Measurements from ENCODE around the gene LARGE1. TPM values are rescaled to one million over a fixed set of nuclear protein-coding genes. Genes with fewer than 3 reads are reported as not detected.

The LARGE1 gene
- polyA plus RNA-seq, 3 donors = 0.05 to 0.13 TPM; not detected in 1

GRCh38 chr22:33707581-33707980, 212.7 kb downstream of the LARGE1 start:
- no peak for DNase-seq
- Mint-ChIP-seq H3K4me3 (no peak overlapping the region), H3K27ac (peak overlapping the region in 1 of 7 donors; percentile 20), H3K4me1 (no peaks in the 10 kb centered on the region), H3K36me3 (no peaks in the 10 kb centered on the region), H3K27me3 (ENCODE audit: low read depth in 3 of 3) (no peaks in the 10 kb centered on the region), H3K9me3 (peaks cover 19 to 54% (median 41%) of the 10 kb centered on the region in 7 donors)
- Histone ChIP-seq H2AFZ (ENCODE audit: insufficient read depth, low read depth, low read length, poor library complexity, severe bottlenecking) (no peak overlapping the region), H3K36me3 (replicated peaks in 1 of 2; ENCODE audit: control insufficient read depth in 1 of 2, insufficient read depth in 2 of 2, low read length in 2 of 2) (no peaks in the 10 kb centered on the region), H3K4me3 (replicated peaks in 1 of 3; ENCODE audit: low read depth in 2 of 3, low read length in 3 of 3) (no peak overlapping the region), H3K9ac (ENCODE audit: insufficient read depth, low read length, poor library complexity, severe bottlenecking) (no peak overlapping the region), H3K4me2 (replicated peaks; ENCODE audit: extremely low read depth, low read length, poor library complexity, severe bottlenecking) (no peak overlapping the region), H3K27me3 (ENCODE audit: control insufficient read depth in 2 of 2, insufficient read depth in 2 of 2, low read length in 2 of 2) (no peaks in the 10 kb centered on the region), H3K79me2 (ENCODE audit: insufficient read depth, low read length) (no peaks in the 10 kb centered on the region), H4K20me1 (ENCODE audit: insufficient read depth, low read length) (no peaks in the 10 kb centered on the region), H3K27ac (ENCODE audit: low read depth in 1 of 2, low read length in 2 of 2) (no peak overlapping the region), H3K9me3 (replicated peaks in 1 of 2; ENCODE audit: control insufficient read depth in 1 of 2, insufficient read depth in 1 of 2, low read length in 2 of 2) (peaks cover 64 to 69% of the 10 kb centered on the region in 2 donors), H3K4me1 (ENCODE audit: control insufficient read depth in 1 of 2, insufficient read depth in 2 of 2, low read length in 2 of 2) (no peaks in the 10 kb centered on the region)
- TF ChIP-seq, protein P1, sequence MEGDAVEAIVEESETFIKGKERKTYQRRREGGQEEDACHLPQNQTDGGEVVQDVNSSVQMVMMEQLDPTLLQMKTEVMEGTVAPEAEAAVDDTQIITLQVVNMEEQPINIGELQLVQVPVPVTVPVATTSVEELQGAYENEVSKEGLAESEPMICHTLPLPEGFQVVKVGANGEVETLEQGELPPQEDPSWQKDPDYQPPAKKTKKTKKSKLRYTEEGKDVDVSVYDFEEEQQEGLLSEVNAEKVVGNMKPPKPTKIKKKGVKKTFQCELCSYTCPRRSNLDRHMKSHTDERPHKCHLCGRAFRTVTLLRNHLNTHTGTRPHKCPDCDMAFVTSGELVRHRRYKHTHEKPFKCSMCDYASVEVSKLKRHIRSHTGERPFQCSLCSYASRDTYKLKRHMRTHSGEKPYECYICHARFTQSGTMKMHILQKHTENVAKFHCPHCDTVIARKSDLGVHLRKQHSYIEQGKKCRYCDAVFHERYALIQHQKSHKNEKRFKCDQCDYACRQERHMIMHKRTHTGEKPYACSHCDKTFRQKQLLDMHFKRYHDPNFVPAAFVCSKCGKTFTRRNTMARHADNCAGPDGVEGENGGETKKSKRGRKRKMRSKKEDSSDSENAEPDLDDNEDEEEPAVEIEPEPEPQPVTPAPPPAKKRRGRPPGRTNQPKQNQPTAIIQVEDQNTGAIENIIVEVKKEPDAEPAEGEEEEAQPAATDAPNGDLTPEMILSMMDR (IDR thresholded peaks at IDR 0.05) = no peak
- WGBS (ENCODE audit: insufficient coverage) = no CpG with 5 or more reads among the region's 3 CpGs
- intact Hi-C loops (cut with micrococcal nuclease) = no loop called here

DNA sequence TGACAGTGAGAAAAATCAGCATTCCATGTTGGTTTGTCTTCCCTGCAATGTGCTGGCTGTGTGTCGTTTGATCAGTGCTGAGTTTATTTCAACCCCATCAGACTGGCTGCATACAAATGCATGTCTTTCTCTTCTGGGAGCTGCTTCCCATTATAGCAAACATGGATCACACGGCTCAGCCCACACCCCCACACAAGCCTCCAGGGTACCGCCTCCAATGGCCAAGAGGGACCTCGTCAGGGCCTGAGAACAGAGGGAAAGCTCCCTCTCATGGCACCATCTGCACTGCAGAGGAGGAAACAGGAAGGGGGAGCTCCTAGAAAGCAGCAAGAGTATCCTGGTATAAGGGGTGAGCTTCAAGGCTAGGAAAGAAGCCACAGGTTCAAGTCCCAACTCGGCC, 214.2 kb downstream of the LARGE1 start:
- Mint-ChIP-seq H3K4me3 (no peak overlapping the region), H3K27ac (no peak overlapping the region), H3K36me3 (no peaks in the 10 kb centered on the region), H3K4me1 (no peaks in the 10 kb centered on the region), H3K9me3 (peaks cover 15 to 55% (median 37%) of the 10 kb centered on the region in 7 donors), H3K27me3 (ENCODE audit: low read depth in 3 of 3) (no peaks in the 10 kb centered on the region)
- DNase-seq = no peak
- Histone ChIP-seq H3K27ac (ENCODE audit: low read depth in 1 of 2, low read length in 2 of 2) (no peak overlapping the region), H3K4me3 (replicated peaks in 1 of 3; ENCODE audit: low read depth in 2 of 3, low read length in 3 of 3) (no peak overlapping the region), H3K4me2 (replicated peaks; ENCODE audit: extremely low read depth, low read length, poor library complexity, severe bottlenecking) (no peak overlapping the region), H3K9me3 (replicated peaks in 1 of 2; ENCODE audit: control insufficient read depth in 1 of 2, insufficient read depth in 1 of 2, low read length in 2 of 2) (peaks cover 64 to 66% of the 10 kb centered on the region in 2 donors), H2AFZ (ENCODE audit: insufficient read depth, low read depth, low read length, poor library complexity, severe bottlenecking) (no peak overlapping the region), H3K79me2 (ENCODE audit: insufficient read depth, low read length) (no peaks in the 10 kb centered on the region), H4K20me1 (ENCODE audit: insufficient read depth, low read length) (no peaks in the 10 kb centered on the region), H3K9ac (ENCODE audit: insufficient read depth, low read length, poor library complexity, severe bottlenecking) (no peak overlapping the region), H3K4me1 (ENCODE audit: control insufficient read depth in 1 of 2, insufficient read depth in 2 of 2, low read length in 2 of 2) (no peaks in the 10 kb centered on the region), H3K27me3 (ENCODE audit: control insufficient read depth in 2 of 2, insufficient read depth in 2 of 2, low read length in 2 of 2) (no peaks in the 10 kb centered on the region), H3K36me3 (replicated peaks in 1 of 2; ENCODE audit: control insufficient read depth in 1 of 2, insufficient read depth in 2 of 2, low read length in 2 of 2) (no peaks in the 10 kb centered on the region)
- TF ChIP-seq, protein P1 (IDR thresholded peaks at IDR 0.05) = no peak
- WGBS (ENCODE audit: insufficient coverage) = no CpG with 5 or more reads among the region's 5 CpGs
- intact Hi-C loops (cut with micrococcal nuclease) = no loop called here
